Measurements from ENCODE around the gene LSAMP. TPM values are rescaled to one million over a fixed set of nuclear protein-coding genes. Genes with fewer than 3 reads are reported as not detected.

The LSAMP gene
- polyA plus RNA-seq, 3 donors: not detected

GRCh38 chr3:115825046-115825445 is 620.2 kb downstream of the LSAMP start:
- H3K27me3 Mint-ChIP-seq (ENCODE audit: low read depth in 3 of 3): peaks cover 0 to 1% (median 0%) of the 10 kb centered on the region in 3 donors
- Histone ChIP-seq H3K9ac (ENCODE audit: insufficient read depth, low read length, poor library complexity, severe bottlenecking) (no peak overlapping the region), H3K36me3 (replicated peaks in 1 of 2; ENCODE audit: control insufficient read depth in 1 of 2, insufficient read depth in 2 of 2, low read length in 2 of 2) (no peaks in the 10 kb centered on the region), H2AFZ (ENCODE audit: insufficient read depth, low read depth, low read length, poor library complexity, severe bottlenecking) (no peak overlapping the region), H4K20me1 (ENCODE audit: insufficient read depth, low read length) (no peaks in the 10 kb centered on the region), H3K4me2 (replicated peaks; ENCODE audit: extremely low read depth, low read length, poor library complexity, severe bottlenecking) (no peak overlapping the region), H3K9me3 (replicated peaks in 1 of 2; ENCODE audit: control insufficient read depth in 1 of 2, insufficient read depth in 1 of 2, low read length in 2 of 2) (no peaks in the 10 kb centered on the region), H3K79me2 (ENCODE audit: insufficient read depth, low read length) (no peaks in the 10 kb centered on the region), H3K4me3 (replicated peaks in 1 of 3; ENCODE audit: low read depth in 2 of 3, low read length in 3 of 3) (no peak overlapping the region), H3K4me1 (ENCODE audit: control insufficient read depth in 1 of 2, insufficient read depth in 2 of 2, low read length in 2 of 2) (no peaks in the 10 kb centered on the region), H3K27me3 (ENCODE audit: control insufficient read depth in 2 of 2, insufficient read depth in 2 of 2, low read length in 2 of 2) (no peaks in the 10 kb centered on the region), H3K27ac (ENCODE audit: low read depth in 1 of 2, low read length in 2 of 2) (no peak overlapping the region)
- DNase-seq: no peak
- WGBS (ENCODE audit: insufficient coverage): no CpG with 5 or more reads among the region's 2 CpGs
- TF ChIP-seq CTCF (IDR thresholded peaks at IDR 0.05): no peak
- H3K4me3 Mint-ChIP-seq: no peak overlapping the region
- H3K27ac Mint-ChIP-seq: no peak overlapping the region
- intact Hi-C loops (cut with micrococcal nuclease): no loop called here
- H3K36me3 Mint-ChIP-seq: no peaks in the 10 kb centered on the region
- no peaks in the 10 kb centered on the region for H3K9me3 Mint-ChIP-seq
- H3K4me1 Mint-ChIP-seq: no peaks in the 10 kb centered on the region

GRCh38 chr3:115823083-115823482 is 622.2 kb downstream of the LSAMP start:
- no peaks in the 10 kb centered on the region for H3K36me3 Mint-ChIP-seq
- no peaks in the 10 kb centered on the region for H3K36me3 ChIP-seq (replicated peaks in 1 of 2; ENCODE audit: control insufficient read depth in 1 of 2, insufficient read depth in 2 of 2, low read length in 2 of 2)

More at GRCh38 chr3:115823083-115823482, 622.2 kb downstream of the LSAMP start:
- Histone ChIP-seq H3K9ac (ENCODE audit: insufficient read depth, low read length, poor library complexity, severe bottlenecking) (no peak overlapping the region), H2AFZ (ENCODE audit: insufficient read depth, low read depth, low read length, poor library complexity, severe bottlenecking) (no peak overlapping the region), H4K20me1 (ENCODE audit: insufficient read depth, low read length) (no peaks in the 10 kb centered on the region), H3K9me3 (replicated peaks in 1 of 2; ENCODE audit: control insufficient read depth in 1 of 2, insufficient read depth in 1 of 2, low read length in 2 of 2) (no peaks in the 10 kb centered on the region), H3K79me2 (ENCODE audit: insufficient read depth, low read length) (no peaks in the 10 kb centered on the region), H3K4me3 (replicated peaks in 1 of 3; ENCODE audit: low read depth in 2 of 3, low read length in 3 of 3) (no peak overlapping the region), H3K4me1 (ENCODE audit: control insufficient read depth in 1 of 2, insufficient read depth in 2 of 2, low read length in 2 of 2) (no peaks in the 10 kb centered on the region), H3K27ac (ENCODE audit: low read depth in 1 of 2, low read length in 2 of 2) (no peak overlapping the region), H3K27me3 (ENCODE audit: control insufficient read depth in 2 of 2, insufficient read depth in 2 of 2, low read length in 2 of 2) (no peaks in the 10 kb centered on the region), H3K4me2 (replicated peaks; ENCODE audit: extremely low read depth, low read length, poor library complexity, severe bottlenecking) (no peak overlapping the region)
- Mint-ChIP-seq H3K9me3 (no peaks in the 10 kb centered on the region), H3K4me1 (no peaks in the 10 kb centered on the region), H3K27me3 (ENCODE audit: low read depth in 3 of 3) (peaks cover 0 to 1% (median 0%) of the 10 kb centered on the region in 3 donors), H3K4me3 (no peak overlapping the region), H3K27ac (no peak overlapping the region)
- intact Hi-C loops (cut with micrococcal nuclease): no loop called here
- no CpG with 5 or more reads among the region's 2 CpGs for WGBS (ENCODE audit: insufficient coverage)
- no peak for TF ChIP-seq CTCF (IDR thresholded peaks at IDR 0.05)
- no peak for DNase-seq
